ENCODE measurements around the gene NAV2.
"Not testable (repeated sequence)": the region's sequence is repeated elsewhere in the genome, so short reads cannot be mapped to it uniquely, and the experiment has no call there.

The NAV2 gene

DNA sequence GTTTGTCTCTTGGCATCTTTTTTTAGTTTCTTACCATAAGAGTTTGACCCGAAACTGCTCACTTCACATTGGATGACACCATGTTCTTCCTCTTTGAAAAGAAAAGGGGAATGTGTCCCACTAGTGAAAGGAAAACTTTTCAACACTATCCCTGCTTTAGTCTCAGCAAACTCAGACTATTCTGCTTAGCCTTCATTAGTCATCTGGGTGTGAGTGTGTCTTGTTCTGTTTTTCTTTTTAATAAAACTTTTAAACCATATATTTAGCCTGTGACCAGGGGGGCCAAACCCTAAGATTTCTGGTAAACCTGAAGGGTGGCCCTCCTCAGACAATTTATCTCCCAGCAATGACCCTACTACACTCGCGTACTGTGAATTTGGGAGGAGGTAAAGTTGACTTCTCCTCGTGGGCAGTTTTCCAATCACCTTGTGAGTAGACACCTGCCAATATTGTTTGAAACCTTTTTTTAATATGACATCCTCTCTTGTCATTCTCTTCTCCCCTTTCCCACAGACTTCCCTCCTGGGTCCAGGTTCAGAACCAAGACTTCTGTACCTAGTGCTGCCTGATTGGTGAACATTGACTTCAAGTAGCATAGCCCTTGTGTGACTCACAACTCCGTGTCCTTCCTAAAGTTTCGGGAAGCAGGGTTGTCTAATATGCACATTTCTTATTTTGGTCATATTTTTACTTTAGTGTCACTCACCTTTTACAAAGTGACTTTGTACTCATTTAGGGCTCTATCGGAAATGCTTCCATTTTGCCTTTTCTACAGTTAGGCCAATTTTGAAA lies 407.7 kb downstream of the NAV2 start:
- no peak for DNase-seq (ENCODE audit: low read depth)

DNA sequence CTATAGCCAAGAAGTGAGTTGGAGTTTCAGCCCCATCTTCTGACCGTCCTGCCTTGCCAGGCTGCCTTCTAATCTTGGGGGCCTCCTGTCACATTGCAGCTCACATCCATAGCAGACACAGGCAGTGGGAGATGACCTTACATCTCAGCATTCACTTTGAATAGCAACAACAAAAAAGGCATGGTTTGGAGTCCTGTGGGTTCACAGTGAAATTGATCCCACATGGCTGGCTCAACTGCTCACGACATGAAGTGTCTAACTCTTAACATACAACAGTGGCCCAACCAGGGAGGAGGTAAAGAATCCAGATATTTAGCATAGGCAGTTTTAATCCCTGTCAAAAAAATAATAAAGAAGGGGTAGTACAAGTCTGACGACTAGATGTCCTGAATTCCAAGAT lies 409.5 kb downstream of the NAV2 start:
- DNase-seq (ENCODE audit: low read depth) = no peak

DNA sequence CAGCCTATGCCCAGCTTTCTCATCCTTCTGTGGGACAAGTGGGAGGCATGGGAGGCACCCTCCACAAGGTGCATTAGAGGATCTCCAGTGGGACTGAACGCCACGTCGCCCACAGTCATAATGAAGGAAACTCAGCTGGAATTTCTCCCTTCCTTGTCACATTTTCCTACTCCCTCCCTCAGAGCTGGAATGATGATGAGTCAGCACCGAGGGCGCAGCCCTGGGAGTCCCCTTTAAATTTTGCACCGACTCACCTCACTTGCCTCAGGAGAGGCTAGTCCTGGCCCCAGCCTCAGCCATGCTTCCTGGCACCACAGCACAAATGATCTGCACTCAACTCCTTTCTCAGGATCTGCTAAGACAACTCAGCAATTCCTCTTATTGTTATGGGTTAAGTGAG lies 413.3 kb downstream of the NAV2 start:
- peak; percentile 45 for DNase-seq (ENCODE audit: low read depth)

DNA sequence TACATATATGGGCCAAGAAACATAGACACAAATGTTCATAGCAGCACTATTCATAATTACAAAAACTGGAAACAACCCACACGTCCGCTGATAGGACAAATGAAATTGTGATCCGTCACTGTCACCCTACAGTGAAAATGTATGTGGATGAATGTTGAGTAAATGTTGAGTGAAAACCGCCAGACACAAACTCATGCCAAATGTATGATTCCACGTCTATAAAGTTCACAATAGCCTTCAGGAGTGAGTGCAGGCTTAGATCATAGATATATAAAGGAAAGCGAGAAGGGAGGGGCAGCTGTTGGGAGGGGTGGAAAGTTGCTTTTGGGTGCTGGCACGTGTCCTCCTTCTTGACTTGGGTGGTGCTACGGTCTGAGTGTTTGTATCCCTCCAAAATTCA lies 414.1 kb downstream of the NAV2 start:
- no peak for DNase-seq (ENCODE audit: low read depth)

DNA sequence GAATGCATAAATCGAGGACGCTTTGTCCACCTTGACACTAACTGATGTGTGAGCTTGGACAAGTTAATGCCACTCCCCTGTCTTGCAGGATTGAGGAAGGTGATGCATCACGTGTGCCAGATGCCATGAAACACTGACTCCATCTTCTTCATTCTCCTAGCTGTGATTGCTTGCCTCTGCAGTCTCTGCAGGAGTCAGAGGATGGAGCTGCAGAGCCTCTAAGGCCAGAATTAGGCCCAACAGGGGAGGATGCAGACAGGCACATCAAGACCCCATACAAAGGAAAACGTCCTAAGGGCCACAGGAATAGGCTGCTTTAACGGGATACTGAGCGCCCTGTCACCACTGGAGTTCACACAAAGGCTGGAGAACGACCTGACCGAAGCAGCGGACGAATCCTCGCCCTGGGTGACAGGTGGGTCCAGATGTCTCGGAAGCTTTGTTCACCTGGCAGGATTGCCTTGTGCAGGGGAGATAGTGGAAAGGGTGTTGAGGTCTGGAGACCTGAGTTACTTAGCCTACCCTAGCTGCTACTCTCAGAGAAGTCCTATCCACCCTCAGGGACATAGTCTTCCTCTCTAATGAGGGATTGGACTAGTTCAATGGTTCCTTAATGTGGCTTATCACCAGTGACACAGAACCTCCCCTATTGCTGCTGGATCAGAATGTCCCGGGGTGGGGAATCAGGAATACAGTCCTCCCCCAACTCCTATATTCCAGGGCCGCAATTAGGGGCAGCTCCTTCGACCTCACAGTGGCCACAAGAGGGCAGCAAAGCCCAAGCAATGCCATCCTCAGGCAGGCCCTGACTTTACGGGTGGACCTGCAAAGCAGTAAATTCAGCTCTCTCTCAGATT lies 415.3 kb downstream of the NAV2 start:
- DNase-seq (ENCODE audit: low read depth) = no peak

DNA sequence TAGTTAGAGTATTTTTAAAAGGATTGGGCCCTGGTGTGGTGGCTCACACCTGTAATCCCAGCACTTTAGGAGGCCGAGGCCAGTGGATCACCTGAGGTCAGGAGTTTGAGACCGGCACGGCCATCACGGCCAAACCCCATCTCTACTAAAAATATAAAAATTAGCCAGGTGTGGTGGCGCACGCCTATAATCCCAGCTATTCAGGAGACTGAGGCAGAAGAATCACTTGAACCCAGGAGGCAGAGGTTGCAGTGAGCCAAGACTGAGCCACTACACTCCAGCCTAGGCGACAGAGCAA lies 415.8 kb downstream of the NAV2 start:
- not testable (repeated sequence) for DNase-seq (ENCODE audit: low read depth)

DNA sequence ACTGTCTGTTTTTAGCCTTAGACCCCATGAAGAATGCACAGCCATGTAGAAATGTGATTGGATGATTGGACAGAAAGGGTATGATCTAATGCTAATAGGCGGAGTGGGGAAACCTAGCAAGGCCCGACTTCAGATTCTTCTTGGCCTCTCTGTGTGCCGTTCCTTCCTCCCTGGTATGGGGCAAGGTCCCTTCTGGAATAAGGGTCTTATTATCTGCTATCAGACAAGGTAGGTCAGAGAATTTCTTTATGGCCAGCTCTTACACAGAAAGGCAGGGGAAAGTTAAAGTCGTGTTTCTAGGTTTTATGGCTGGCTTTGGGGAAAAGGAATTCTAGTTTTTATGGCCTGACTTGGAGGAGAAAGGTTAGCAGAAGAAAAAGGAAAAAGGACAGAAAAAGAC lies 417.0 kb downstream of the NAV2 start:
- no peak for DNase-seq (ENCODE audit: low read depth)

DNA sequence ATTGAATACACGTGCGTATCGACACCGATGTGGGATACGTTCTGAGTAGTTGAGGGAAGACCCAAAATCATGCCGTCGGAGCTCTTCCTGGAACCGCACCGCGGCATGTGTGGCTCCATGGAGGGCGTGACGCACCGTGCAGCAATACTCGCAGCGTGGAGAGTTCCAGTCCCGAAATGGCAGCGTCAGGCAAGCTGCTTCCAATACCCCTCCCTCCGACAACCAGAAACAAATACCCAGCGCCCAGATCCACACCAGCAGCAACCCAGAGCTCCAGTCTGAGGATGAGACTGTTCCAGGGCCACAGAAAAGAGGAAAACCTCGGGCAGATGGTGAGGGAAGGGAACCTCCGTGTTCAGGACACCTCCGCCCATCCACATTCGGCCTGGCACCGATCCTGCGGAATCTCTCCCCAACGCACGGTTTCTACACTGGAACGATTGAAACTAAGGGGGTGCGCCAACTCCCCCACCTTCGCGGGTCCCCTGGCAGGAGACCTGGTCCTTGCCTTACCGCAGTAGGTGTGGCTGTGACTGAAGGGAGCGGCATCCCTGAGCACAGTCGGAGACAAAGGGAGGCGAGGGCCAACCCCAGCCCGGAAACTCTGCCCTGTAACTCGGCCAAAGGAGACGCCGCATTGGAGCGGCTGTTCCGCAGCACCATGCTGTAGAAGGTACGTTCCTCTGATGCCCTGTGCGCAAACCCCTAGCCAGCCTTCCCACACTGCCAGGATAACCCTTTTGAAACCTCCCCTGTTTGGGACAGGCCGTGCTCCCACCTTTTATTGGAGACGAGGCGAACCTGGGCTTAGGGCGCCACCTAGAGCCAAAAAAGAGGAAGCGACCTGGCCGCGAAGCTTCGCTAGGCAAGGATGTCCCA lies 419.4 kb downstream of the NAV2 start:
- no peak for DNase-seq (ENCODE audit: low read depth)

DNA sequence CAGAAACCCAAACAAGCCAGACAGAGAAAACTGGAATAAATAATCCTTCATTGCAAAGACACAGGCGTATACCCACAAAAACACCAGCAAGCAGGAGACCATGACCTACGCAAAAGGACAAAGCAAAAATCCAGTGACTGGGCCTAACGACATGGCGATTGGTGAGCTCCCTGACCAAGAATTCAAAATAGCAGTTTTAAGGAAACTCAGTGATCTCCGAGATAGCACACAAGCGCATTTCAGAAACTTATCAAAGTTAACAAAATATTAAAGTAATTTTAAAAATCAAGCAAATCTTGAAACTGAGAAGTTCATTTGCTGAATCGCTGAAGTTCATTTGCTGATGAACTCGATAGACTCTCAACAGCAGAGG lies 420.0 kb downstream of the NAV2 start:
- DNase-seq (ENCODE audit: low read depth) = no peak

DNA sequence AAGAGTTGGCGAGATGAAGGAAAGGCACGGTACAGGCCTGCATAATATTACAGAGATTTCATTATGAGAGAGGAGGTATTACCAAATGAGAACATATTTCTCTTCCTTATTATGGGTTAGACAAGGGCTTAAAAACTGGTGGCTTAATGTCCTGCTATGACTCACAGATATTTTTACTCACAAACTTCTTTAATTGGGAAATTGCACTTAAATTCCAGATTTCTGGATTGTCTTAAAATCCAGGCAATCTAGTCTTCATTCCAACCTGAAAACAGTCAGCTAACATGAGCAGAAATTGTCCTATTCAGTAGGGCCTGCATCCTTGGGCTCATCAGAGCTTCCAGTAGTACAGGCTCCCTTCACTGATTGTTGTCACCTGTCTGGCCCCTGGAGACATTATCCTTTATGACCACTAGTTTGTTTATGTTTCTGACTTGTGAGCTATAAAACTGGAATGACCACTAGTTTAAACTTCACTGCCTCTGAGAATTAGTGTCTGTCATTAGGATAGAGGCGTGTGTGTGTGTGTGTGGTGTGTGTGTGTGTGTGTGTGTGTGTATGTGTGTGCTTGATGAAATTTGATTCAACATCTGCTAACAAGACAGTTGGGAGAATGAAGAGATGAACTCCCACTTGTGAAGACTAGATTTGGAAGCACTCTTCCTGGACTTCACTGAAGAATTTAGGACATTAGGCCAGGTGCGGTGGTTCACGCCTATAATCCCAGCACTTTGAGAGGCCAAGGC lies 422.5 kb downstream of the NAV2 start:
- no peak for DNase-seq (ENCODE audit: low read depth)

DNA sequence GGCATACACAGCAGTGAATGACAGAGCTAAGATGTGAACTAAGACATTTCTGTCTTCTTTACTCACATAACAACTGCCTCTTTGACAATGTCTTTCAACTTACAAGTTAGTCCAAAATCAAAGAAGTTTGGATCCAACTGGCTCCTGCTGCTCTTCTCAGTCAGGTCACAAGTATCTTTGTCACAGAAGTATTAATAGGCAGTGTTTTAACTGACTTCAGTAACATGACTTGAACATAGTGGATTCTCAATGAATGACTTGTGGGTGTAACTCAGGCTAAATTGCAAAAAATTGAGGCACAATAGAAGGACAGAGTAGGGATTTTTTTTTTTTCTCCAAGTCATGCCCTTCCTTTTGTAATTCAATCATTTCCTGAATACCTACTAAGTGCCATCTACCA lies 425.0 kb downstream of the NAV2 start:
- no peak for DNase-seq (ENCODE audit: low read depth)

DNA sequence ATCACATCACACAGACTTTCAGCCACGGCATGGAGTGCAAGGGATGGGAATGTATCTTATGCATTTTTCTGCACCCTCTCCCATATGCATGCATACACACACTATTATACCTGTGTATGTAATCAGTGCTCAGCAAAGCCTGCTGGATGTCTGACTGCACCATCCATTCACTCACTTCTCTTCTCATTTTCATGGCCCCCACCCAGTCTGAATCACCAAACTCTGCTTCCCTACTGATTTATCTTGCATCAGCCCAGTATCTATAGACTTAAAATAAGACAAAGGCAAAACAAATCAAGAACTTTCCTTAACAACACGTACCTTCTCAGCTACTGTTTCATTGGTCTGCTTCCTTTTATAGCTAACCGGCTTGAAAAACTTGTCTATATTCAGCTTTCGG lies 426.1 kb downstream of the NAV2 start:
- no peak for DNase-seq (ENCODE audit: low read depth)

DNA sequence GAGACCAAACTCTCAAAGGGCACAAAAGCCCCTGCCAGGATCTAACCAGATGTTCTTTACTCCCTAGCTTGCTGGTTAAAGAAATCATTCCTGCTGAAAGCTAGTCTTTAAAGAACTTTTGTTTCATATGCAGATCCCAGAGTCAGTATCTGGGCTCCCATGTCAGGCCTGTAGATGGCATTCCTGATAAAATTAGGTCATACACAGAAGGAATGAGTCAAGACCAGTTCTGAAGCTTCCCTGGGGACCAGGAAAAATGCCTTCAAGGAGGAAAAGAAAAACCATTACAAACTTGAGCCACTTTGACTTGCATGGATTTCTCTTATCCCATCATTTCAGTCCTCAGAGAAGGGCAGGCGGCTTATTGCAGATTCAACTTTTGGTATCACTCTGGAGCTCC lies 441.7 kb downstream of the NAV2 start:
- DNase-seq (ENCODE audit: low read depth) = peak; percentile 73

DNA sequence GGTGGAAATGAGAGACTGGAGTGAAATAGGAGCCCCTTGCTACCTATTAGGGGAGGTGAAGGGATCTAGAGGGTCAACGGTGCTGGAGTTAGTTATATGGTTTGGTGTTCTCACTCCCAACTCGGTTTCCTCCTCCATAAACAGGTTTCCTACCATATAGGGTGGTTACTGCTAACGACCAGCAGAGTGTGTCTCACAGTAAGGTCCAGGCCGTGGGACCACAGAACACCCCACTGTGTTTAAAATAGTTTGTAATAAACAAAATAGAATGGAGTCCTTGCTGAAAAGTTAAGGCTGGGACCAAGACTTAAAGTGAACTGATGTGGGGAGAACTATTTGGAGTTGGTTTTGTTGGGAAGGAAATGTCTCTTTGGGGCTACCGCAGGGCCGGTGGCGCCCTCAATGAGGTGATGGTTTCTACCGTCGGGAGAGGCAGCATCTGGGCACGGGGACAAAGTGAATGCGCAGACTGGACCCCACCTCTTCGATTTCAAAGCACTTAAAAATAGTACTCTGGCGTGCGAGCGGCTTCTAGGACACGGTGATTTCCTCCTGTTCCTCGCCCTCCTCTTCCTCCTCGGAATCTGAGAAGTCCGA lies 443.1 kb downstream of the NAV2 start:
- DNase-seq (ENCODE audit: low read depth) = no peak

DNA sequence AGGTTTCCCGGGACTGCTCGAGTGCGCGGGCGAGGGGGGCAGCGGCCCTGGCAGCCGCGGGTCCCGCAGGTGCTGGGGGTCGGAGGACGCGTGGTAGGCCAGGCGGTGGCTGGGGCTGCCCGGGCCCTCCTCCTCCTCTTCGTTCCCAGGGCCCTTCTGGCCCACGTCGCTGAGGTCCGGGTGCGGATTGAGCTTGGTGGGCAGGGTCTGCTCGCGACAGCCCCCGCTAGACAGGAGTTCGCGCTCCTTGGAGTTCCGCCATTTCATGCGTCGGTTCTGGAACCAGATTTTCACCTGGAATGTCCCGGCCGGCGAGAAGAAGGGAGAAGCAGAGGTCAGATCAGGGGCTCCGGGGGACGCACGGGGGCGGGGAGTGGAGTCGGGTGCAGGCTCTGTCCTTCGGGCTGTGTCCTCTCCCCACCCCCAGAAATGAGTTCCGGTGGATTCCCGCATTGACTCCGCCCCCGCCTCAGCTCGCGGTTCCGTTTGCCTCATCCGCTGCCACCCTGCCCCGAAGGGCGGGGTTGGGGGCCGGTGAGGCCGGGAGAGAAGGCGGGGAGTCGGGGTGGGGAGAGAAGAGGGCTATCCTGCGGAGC lies 443.7 kb downstream of the NAV2 start:
- DNase-seq (ENCODE audit: low read depth) = no peak

DNA sequence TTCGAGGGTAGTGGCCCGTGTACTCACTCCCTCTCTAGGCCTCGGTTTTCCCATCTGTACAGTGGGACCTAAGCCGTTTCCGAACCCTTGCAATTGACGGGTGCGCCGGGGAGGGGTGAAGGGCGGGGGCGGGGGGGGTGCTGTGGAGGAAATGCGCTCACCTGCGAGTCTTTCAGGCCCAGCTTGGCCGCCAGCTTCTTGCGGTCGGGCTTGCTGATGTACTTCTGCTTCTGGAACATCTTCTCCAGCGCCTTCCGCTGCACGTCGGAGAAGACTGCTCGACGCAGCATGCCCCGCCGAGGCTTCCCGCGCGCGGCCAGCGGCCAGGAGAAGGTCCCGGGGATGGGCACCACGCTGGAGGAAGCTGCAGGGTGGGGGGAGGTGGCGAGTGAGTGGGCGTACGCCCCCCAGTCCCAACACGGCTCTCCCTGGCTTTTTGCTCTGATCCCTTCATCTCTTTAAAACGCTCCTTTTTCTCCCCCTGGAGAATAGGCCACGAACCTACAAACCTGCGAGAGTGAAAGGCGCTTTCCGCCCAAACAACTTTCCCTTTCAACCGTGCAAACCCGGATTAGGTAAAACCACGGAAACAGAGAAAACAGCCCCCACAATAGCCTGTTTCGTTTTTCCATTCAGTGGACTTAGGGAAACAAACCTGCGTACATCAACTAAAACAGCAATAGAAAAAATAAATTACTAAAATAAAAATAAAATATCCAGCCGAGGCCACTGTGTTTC lies 444.4 kb downstream of the NAV2 start:
- no peak for DNase-seq (ENCODE audit: low read depth)

DNA sequence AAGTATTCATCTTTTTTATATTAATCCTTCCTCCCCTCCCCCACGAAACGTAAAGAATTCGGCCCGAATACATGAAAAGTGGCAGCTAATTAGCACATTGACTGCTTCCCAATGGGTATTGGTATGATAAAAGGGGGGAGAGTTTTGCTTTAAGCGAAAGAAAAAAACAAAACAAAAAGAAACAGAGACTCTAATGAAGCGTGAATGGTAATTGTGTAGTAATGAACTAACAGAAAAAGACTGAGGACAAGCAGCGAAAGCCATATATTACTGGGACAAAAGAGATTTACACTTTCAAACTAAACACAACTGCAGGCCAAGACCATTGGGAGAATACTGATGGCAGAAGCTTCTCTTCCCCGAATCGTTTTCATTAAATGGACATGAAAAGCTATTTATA lies 445.1 kb downstream of the NAV2 start:
- no peak for DNase-seq (ENCODE audit: low read depth)

DNA sequence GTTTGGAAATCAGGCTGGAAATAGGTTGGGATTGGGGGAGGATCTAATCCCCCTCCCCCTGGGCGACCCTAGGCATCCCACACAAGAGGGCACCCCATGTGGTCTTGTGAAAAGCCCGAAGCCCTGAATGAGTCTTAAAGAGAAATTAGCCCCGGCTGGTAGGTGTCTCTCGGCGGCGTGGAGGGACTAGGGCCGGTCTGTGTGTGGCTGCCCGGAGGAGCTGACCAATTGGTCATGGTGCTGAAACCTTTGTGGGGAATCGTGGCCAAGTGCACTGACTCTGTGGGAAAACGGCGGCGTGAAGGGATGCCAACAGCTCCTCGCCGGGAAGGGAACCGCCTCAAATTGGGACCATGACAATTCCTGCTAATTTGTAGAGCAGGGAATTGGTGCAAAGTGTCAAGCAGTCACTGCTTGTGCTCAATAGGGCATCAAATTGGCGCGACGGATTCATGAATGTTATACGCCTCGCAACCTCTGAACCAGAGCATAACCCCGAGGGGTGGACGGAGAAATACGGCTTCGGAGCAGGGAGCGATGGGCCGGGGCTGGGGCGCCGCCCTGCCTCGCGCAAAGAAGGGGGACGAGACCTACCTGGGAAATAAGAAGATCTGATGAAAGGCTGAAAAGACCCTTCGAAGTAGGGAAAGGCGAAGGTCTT lies 446.1 kb downstream of the NAV2 start:
- peak; percentile 37 for DNase-seq (ENCODE audit: low read depth)

DNA sequence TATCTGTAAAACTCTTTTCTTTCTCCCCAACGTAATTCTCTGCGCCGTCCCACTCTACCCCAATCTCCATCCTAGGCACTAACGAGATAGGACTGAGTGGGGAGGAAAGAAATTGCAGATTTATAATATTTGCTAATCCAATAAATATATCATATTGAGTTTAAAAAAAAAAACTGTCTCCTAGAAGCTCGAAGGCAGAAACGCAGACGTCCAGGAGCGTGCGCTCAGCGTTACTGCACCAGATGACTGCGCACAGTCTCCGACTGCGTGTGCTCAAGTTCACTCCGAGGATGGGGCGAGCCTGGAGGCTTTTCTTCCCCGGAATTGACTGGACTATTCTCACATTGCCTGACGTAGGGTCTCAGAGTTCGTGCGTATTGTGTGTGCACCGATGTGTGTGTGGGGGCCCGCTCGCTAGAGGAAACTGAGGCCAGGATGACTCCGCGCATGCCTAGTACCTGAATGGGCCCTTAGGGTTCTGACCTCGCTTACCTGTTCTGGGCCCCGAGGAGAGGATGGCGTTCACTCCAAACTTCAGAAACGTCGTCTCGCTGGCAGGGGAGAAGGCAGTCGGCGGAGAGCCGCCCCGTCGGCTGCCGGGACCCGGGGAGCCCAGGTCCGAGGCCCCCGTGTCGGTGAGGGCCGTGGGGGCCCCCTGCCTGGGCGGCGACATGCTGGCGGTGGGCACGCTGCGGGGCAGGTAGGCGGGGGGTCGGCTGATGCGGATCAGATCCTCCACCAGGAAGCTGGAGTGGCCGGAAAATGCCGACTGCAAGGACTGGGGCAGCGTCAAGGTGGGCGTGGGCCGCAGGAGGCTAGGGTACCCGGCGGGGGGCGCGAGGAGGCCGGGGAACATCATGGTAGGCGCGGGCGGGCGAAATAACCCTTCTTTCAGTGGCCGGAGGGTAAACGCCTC lies 447.1 kb downstream of the NAV2 start:
- no peak for DNase-seq (ENCODE audit: low read depth)
